HCT116 (cell line): Measurements from ENCODE around the gene CSTF2T. TPM values are rescaled to one million over a fixed set of nuclear protein-coding genes. Genes with fewer than 3 reads are reported as not detected.

Source experiments
- ATAC-seq: fragments of 200-7000 bp; cut with Tn5 transposase; 2 replicates; pipeline ENCODE4 v1.9.1; 2020; ENCODE audit warnings: mild to moderate bottlenecking, moderate library complexity
- BruUV-seq: library from RNA; stranded (reverse); fragments of 400-500 nt; replicated peaks from 2 replicates; lab custom pipeline; 2021; lab: Mats Ljungman, UMichigan
- CTCF ChIA-PET: fragments of 300-600 bp; sonication (Branson Sonifier 250); formaldehyde crosslinking; loops from one replicate; lab custom pipeline; 2021; ENCODE audit warnings: antibody characterized with exemption; lab: Charles Lee
- POLR2A ChIA-PET: fragments of 300-600, 350-600 bp; sonication (Branson Sonifier 250); formaldehyde crosslinking; loops from one replicate; lab custom pipeline; 2021; ENCODE audit warnings: antibody characterized with exemption; lab: Charles Lee
- RAD21 ChIA-PET, 2 experiments: fragments of 300-600 bp; sonication (Branson Sonifier 250); formaldehyde crosslinking; loops; one replicate each; lab custom pipeline; 2023; ENCODE audit warnings: low total read pairs in 2 of 2; ENCODE audit not compliant: uncharacterized antibody in 2 of 2, unreplicated experiment in 2 of 2, low non-redundant PET in 1 of 2; lab: Charles Lee
- DNase-seq: peaks from one replicate; pipeline ENCODE4 v3.0.0-alpha.2; 2010; ENCODE audit warnings: low read depth, low spot score
- H2AFZ ChIP-seq: fragments of 200-600 bp; shearing (Covaris generic), sonication (generic); 2 replicates; pipeline ENCODE4 v1.6.1; 2017; ENCODE audit warnings: low read depth, mixed run types, mixed read lengths, antibody characterized with exemption, low read length; ENCODE audit not compliant: poor library complexity, severe bottlenecking
- H3K27ac ChIP-seq: 2 replicates; pipeline ENCODE4 v1.5.1; 2012; ENCODE audit warnings: low read depth, low read length
- H3K27me3 ChIP-seq: fragments of 200-600 bp; sonication (generic); 2 replicates; pipeline ENCODE4 v1.6.1; 2016; ENCODE audit warnings: mixed run types, low read length, mixed read lengths; ENCODE audit not compliant: insufficient read depth
- H3K36me3 ChIP-seq, 2 experiments: fragments of 200-500 bp in 1 of 2; fragments of 200-600 bp in 1 of 2; sonication (Bioruptor generic) in 1 of 2; sonication (generic) in 1 of 2; 2 replicates each; pipeline versions ENCODE4 v1.5.1 to v1.6.1; 2014 to 2016; ENCODE audit warnings: low read length in 2 of 2, inconsistent platforms in 1 of 2, mixed read lengths in 1 of 2, mixed run types in 1 of 2; ENCODE audit not compliant: insufficient read depth in 2 of 2, control insufficient read depth in 1 of 2
- H3K4me1 ChIP-seq, 2 experiments: fragments of 200-600 bp in 1 of 2; sonication (generic) in 1 of 2; 2 replicates each; pipeline versions ENCODE4 v1.5.1 to v1.6.1; 2012 to 2017; ENCODE audit warnings: low read length in 2 of 2, inconsistent platforms in 1 of 2, mild to moderate bottlenecking in 1 of 2, mixed read lengths in 1 of 2, mixed run types in 1 of 2, moderate library complexity in 1 of 2; ENCODE audit not compliant: insufficient read depth in 2 of 2, control insufficient read depth in 1 of 2
- H3K4me2 ChIP-seq: fragments of 200-600 bp; sonication (generic); 2 replicates; pipeline ENCODE4 v1.6.1; 2017; ENCODE audit warnings: mixed run types, low read length, mixed read lengths
- H3K4me3 ChIP-seq, 2 experiments: fragments of 200-600 bp in 1 of 2; sonication (generic) in 1 of 2; replicated peaks in 1 of 2; 2 replicates each; pipeline ENCODE4 v1.5.1; 2011 to 2016; ENCODE audit warnings: low read length in 2 of 2, control low read depth in 1 of 2, low read depth in 1 of 2, mild to moderate bottlenecking in 1 of 2, mixed read lengths in 1 of 2, mixed run types in 1 of 2
- H3K79me2 ChIP-seq: fragments of 200-600 bp; sonication (generic); 2 replicates; pipeline ENCODE4 v1.6.1; 2017; ENCODE audit warnings: mild to moderate bottlenecking, mixed run types, low read length, moderate library complexity, mixed read lengths; ENCODE audit not compliant: insufficient read depth
- H3K9ac ChIP-seq: fragments of 200-600 bp; sonication (generic); 2 replicates; pipeline ENCODE4 v1.6.1; 2016; ENCODE audit warnings: low read length, mixed read lengths
- H3K9me2 ChIP-seq: fragments of 200-600 bp; sonication (generic), shearing (Covaris generic); 2 replicates; pipeline ENCODE4 v1.6.1; 2017; ENCODE audit warnings: mixed run types, mild to moderate bottlenecking, moderate library complexity; ENCODE audit not compliant: insufficient read depth
- H3K9me3 ChIP-seq, 2 experiments: fragments of 200-500 bp in 1 of 2; fragments of 200-600 bp in 1 of 2; sonication (Bioruptor generic) in 1 of 2; sonication (generic) in 1 of 2; 2 replicates each; pipeline ENCODE4 v1.6.1; 2014 to 2017; ENCODE audit warnings: low read length in 2 of 2, mixed read lengths in 2 of 2, inconsistent platforms in 1 of 2, low read depth in 1 of 2, mild to moderate bottlenecking in 1 of 2, mixed run types in 1 of 2, moderate library complexity in 1 of 2; ENCODE audit not compliant: control insufficient read depth in 1 of 2, insufficient read depth in 1 of 2
- H4K20me1 ChIP-seq: fragments of 200-600 bp; sonication (generic), shearing (Covaris generic); 2 replicates; pipeline ENCODE4 v1.6.1; 2017; ENCODE audit warnings: mixed run types, mild to moderate bottlenecking, moderate library complexity; ENCODE audit not compliant: insufficient read depth
- EZH2phosphoT487 ChIP-seq: fragments of 200-600 bp; IDR thresholded peaks from 2 replicates; pipeline ENCODE4 v1.6.1; 2018; ENCODE audit warnings: antibody characterized with exemption, borderline replicate concordance
- JUND ChIP-seq: IDR thresholded peaks from 2 replicates; pipeline ENCODE4 v1.6.1; 2012
- RAD21 ChIP-seq: IDR thresholded peaks from 2 replicates; pipeline ENCODE4 v1.6.1; 2012; ENCODE audit warnings: low read depth, mild to moderate bottlenecking
- ZBTB33 ChIP-seq: IDR thresholded peaks from 2 replicates; pipeline ENCODE4 v1.6.1; 2011; ENCODE audit warnings: mild to moderate bottlenecking, low read length, moderate library complexity; ENCODE audit not compliant: insufficient replicate concordance; ENCODE audit errors: extremely low read depth
- intact Hi-C: fragments of 100-400 bp; cut with micrococcal nuclease; formaldehyde crosslinking; loops from 2 replicates; pipeline ENCODE4 v1.10.0; 2022
- total RNA-seq: library from RNA; stranded (reverse); gene quantifications from one replicate; pipeline ENCODE4 v1.2.1, GENCODE V29; 2021; ENCODE audit not compliant: unreplicated experiment

CSTF2T gene
- total RNA-seq, 1 experiment from 2014 or later: 18.5 TPM

GRCh38 chr10:51659344-51659743 is 40.1 kb downstream of the CSTF2T start:
- H3K9ac ChIP-seq: no peak overlapping the region
- no peak overlapping the region for H3K4me3 ChIP-seq
- CTCF ChIA-PET: no interaction called here
- H3K27me3 ChIP-seq: peaks cover 22% of the 10 kb centered on the region; the same call in 1 of the 2 replicates
- RAD21 ChIA-PET: no interaction called here
- no peaks in the 10 kb centered on the region for H4K20me1 ChIP-seq
- POLR2A ChIA-PET: no interaction called here
- no peaks in the 10 kb centered on the region for H3K9me2 ChIP-seq
- H2AFZ ChIP-seq: no peak overlapping the region
- BruUV-seq: no TSS peak
- no peaks in the 10 kb centered on the region for H3K9me3 ChIP-seq
- H3K4me2 ChIP-seq: no peak overlapping the region
- H3K4me1 ChIP-seq: no peaks in the 10 kb centered on the region
- no peak overlapping the region for H3K27ac ChIP-seq
- ATAC-seq (no peak), DNase-seq (no peak)
- intact Hi-C loops: no loop called here
- H3K79me2 ChIP-seq: no peaks in the 10 kb centered on the region
- no peaks in the 10 kb centered on the region for H3K36me3 ChIP-seq
- no peak for TF ChIP-seq RAD21

- Histone ChIP-seq H3K9me3 (no peaks in the 10 kb centered on the region), H3K27ac (no peak overlapping the region), H3K9ac (no peak overlapping the region), H3K4me3 (no peak overlapping the region), H3K9me2 (no peaks in the 10 kb centered on the region), H3K27me3 (peaks cover 18% of the 10 kb centered on the region; the same call in 1 of the 2 replicates), H2AFZ (no peak overlapping the region), H3K36me3 (no peaks in the 10 kb centered on the region), H4K20me1 (no peaks in the 10 kb centered on the region), H3K4me1 (no peaks in the 10 kb centered on the region), H3K79me2 (no peaks in the 10 kb centered on the region), H3K4me2 (no peak overlapping the region)
- RAD21 ChIA-PET: no interaction called here
- CTCF ChIA-PET: no interaction called here
- intact Hi-C loops: no loop called here
- DNase-seq (no peak), ATAC-seq (no peak)
- POLR2A ChIA-PET: no interaction called here
- TF ChIP-seq ZBTB33 (no peak), JUND (no peak), EZH2phosphoT487 (no peak)
- no TSS peak for BruUV-seq
Observed at GRCh38 chr10:51658000-51658399, 41.4 kb downstream of the CSTF2T start.
